Gastroesophageal sphincter (tissue), 4 donors: ENCODE results near the gene PAQR9. TPM values are rescaled to one million over a fixed set of nuclear protein-coding genes. Genes with fewer than 3 reads are reported as not detected.

Source experiments
- ATAC-seq: fragments of 150-250 bp; one replicate; pipeline ENCODE4 v1.9.1; 2016; ENCODE audit warnings: mild to moderate bottlenecking, moderate library complexity
- H3K27ac ChIP-seq, 4 donors: fragments of 200-600 bp; sonication (generic) in 3 of 4; 1 replicate in 3 of 4; 2 replicates in 1 of 4; pipeline ENCODE4 v1.5.1; 2016 to 2019
- H3K27me3 ChIP-seq: fragments of 200-600 bp; sonication (generic); one replicate; pipeline ENCODE4 v1.5.1; 2019
- H3K36me3 ChIP-seq, 2 donors: fragments of 200-600 bp; sonication (generic); one replicate each; pipeline ENCODE4 v1.5.1; 2019; ENCODE audit warnings: control low read depth in 1 of 2
- H3K4me1 ChIP-seq, 3 donors: fragments of 200-600 bp; sonication (generic); 1 replicate in 2 of 3; 2 replicates in 1 of 3; pipeline ENCODE4 v1.5.1; 2016 to 2019; ENCODE audit warnings: control low read depth in 2 of 3
- H3K4me3 ChIP-seq, 2 donors: fragments of 200-600 bp; sonication (generic); one replicate each; pipeline ENCODE4 v1.5.1; 2019; ENCODE audit warnings: mild to moderate bottlenecking in 1 of 2, moderate library complexity in 1 of 2
- H3K9me3 ChIP-seq, 3 donors: fragments of 200-600 bp; sonication (generic); one replicate each; pipeline ENCODE4 v1.5.1; 2017 to 2019; ENCODE audit warnings: control low read depth in 2 of 3
- EP300 ChIP-seq: sonication (generic); formaldehyde crosslinking; IDR thresholded peaks from one replicate; pipeline ENCODE4 v1.6.1; 2017; ENCODE audit warnings: antibody characterized with exemption, mild to moderate bottlenecking
- POLR2A ChIP-seq, 2 donors: fragments of 450-650 bp; IDR thresholded peaks; one replicate each; pipeline ENCODE4 v1.6.1; 2017; ENCODE audit warnings: antibody characterized with exemption in 2 of 2, mild to moderate bottlenecking in 2 of 2, moderate library complexity in 1 of 2
- POLR2AphosphoS5 ChIP-seq: sonication (generic); formaldehyde crosslinking; IDR thresholded peaks from one replicate; pipeline ENCODE4 v1.6.1; 2017; ENCODE audit warnings: antibody characterized with exemption
- WGBS, 2 donors: methylation state at CpG; one replicate each; pipeline ENCODE4 v1.1.5; 2018; ENCODE audit warnings: low coverage in 1 of 2; 5-methylcytosine and 5-hydroxymethylcytosine counted together
- total RNA-seq, 4 donors: library from RNA; depleted of rRNA; stranded (reverse); fragments of >200 nt; gene quantifications; one replicate each; pipeline ENCODE4 v1.1.0, GENCODE V29; 2016
- TF ChIP-seq, protein P1 (sequence below), 4 experiments: fragments of 200-600 bp in 2 of 4; fragments of 450-650 bp in 2 of 4; sonication (generic) in 1 of 4; IDR thresholded peaks; one replicate each; pipeline ENCODE4 v1.5.1; 2017 to 2019; ENCODE audit warnings: antibody characterized with exemption in 4 of 4, mild to moderate bottlenecking in 2 of 4, moderate library complexity in 2 of 4

Gene PAQR9
- total RNA-seq, 4 donors from 2014 or later: not detected

DNA sequence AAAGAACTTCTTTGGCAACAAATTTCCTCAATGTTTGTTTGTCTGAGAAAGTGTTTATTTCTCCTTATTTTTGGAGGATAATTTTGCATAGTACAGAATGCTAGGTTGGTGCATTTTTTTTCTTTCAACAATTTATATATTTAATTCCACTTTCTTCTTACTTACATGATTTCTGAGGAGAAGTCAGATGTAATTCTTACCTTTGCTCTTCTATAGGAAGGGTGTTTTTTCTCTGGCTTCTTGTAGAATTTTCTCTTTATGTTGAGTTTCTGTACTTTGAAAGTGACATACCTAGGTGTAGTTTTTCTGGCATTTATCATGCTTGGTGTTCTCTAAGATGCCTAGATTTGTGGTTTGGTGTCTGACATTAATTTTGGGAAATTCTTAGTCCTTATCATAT lies 39.8 kb downstream of the PAQR9 start:
- peaks cover 0 to 5% (median 0%) of the 10 kb centered on the region in 3 donors for H3K9me3 ChIP-seq
- TF ChIP-seq, protein P1, sequence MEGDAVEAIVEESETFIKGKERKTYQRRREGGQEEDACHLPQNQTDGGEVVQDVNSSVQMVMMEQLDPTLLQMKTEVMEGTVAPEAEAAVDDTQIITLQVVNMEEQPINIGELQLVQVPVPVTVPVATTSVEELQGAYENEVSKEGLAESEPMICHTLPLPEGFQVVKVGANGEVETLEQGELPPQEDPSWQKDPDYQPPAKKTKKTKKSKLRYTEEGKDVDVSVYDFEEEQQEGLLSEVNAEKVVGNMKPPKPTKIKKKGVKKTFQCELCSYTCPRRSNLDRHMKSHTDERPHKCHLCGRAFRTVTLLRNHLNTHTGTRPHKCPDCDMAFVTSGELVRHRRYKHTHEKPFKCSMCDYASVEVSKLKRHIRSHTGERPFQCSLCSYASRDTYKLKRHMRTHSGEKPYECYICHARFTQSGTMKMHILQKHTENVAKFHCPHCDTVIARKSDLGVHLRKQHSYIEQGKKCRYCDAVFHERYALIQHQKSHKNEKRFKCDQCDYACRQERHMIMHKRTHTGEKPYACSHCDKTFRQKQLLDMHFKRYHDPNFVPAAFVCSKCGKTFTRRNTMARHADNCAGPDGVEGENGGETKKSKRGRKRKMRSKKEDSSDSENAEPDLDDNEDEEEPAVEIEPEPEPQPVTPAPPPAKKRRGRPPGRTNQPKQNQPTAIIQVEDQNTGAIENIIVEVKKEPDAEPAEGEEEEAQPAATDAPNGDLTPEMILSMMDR (IDR thresholded peaks at IDR 0.05): no peak
- no peak for TF ChIP-seq POLR2AphosphoS5
- no peak for TF ChIP-seq POLR2A (IDR thresholded peaks at IDR 0.05)
- no peak for TF ChIP-seq EP300
- no peak for ATAC-seq
- H3K36me3 ChIP-seq: no peaks in the 10 kb centered on the region
- peaks cover 12% of the 10 kb centered on the region for H3K27me3 ChIP-seq
- no peak overlapping the region for H3K27ac ChIP-seq
- no peak overlapping the region for H3K4me3 ChIP-seq
- H3K4me1 ChIP-seq: no peaks in the 10 kb centered on the region

DNA sequence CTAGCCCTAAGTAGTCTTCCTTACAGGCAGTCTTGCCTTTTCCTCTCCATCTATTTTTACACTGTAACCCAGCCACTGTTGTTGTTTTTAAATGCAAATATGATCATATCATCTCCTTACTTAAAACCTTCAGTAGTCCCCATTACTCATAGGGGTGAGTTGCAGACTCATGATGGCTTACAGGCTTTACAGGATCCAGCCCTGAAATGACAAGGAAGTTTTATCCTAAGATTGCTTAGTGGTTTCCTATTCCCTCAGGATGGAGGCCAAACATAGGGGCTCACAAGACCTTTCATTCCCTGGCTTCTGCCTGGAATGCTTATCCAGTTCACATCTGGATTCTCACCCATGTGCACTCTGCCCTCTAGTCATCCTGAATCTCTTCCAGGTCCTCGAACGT lies 46.9 kb downstream of the PAQR9 start:
- TF ChIP-seq EP300: no peak
- TF ChIP-seq POLR2A (IDR thresholded peaks at IDR 0.05): no peak
- TF ChIP-seq POLR2AphosphoS5: no peak
- TF ChIP-seq, protein P1 (IDR thresholded peaks at IDR 0.05): no peak
- WGBS, 2 donors: 42 to 60% methylated on average over 2 of the region's 2 CpGs
- no peaks in the 10 kb centered on the region for H3K27me3 ChIP-seq
- no peaks in the 10 kb centered on the region for H3K36me3 ChIP-seq
- no peaks in the 10 kb centered on the region for H3K9me3 ChIP-seq
- H3K4me1 ChIP-seq: peaks cover 5 to 18% (median 13%) of the 10 kb centered on the region in 3 donors
- no peak overlapping the region for H3K27ac ChIP-seq
- ATAC-seq: no peak
- no peak overlapping the region for H3K4me3 ChIP-seq

DNA sequence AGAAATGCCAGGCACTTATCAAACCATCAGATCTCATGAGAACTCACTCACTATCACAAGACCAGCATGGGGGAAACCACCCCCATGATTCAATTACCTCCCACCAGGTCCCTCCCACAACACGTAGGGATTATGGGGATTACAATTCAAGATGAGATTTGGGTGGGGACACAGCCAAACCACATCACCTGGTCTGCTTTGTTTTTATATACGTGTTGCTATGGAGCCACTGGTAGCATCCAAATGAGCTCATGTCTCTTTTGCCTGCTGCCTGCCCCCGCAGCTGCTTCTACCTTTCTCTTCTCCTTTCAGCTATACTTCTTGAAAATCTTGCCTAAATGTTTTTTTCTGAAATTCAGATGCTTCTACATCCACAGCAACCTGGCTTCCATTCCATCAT lies 47.8 kb downstream of the PAQR9 start:
- H3K27ac ChIP-seq: no peak overlapping the region
- no peaks in the 10 kb centered on the region for H3K36me3 ChIP-seq
- H3K27me3 ChIP-seq: no peaks in the 10 kb centered on the region
- H3K4me3 ChIP-seq: no peak overlapping the region
- H3K4me1 ChIP-seq: peaks cover 5 to 23% (median 17%) of the 10 kb centered on the region in 3 donors
- TF ChIP-seq POLR2A (IDR thresholded peaks at IDR 0.05): no peak
- TF ChIP-seq EP300: no peak
- TF ChIP-seq, protein P1 (IDR thresholded peaks at IDR 0.05): no peak
- no peak for TF ChIP-seq POLR2AphosphoS5
- no peak for ATAC-seq
- H3K9me3 ChIP-seq: no peaks in the 10 kb centered on the region
- 94% methylated on average over 3 of the region's 3 CpGs; no CpG with 5 or more reads in 1 of the 2 donors for WGBS, 2 donors

DNA sequence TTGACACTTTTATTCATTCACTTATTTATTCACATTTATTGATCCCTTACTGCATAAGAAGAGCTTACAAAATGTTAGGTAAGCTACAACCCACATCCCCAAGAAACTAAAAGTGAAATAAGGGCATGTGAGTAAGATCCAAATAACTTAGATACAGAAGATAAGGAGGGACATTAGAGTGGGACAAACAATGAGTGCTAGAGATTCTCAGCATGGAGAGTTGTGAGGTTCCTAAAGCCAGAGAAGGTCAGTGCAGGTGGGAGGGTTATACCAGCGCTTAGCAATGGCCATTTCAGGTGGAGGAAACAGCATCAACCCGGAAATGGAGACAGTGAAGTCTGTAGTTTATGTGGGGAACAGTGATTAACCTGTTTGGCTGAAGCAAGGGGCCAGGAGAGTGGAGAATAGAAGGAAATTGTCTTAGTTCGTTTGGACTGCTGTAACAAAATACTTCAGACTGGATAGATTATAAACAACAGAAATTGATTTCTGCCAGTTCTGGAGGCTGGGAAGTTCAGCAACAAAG lies 49.1 kb downstream of the PAQR9 start:
- Histone ChIP-seq H3K9me3 (no peaks in the 10 kb centered on the region), H3K4me3 (no peak overlapping the region), H3K4me1 (peaks cover 5 to 23% (median 17%) of the 10 kb centered on the region in 3 donors), H3K36me3 (no peaks in the 10 kb centered on the region), H3K27me3 (no peaks in the 10 kb centered on the region), H3K27ac (no peak overlapping the region)
- no peak for TF ChIP-seq POLR2AphosphoS5
- TF ChIP-seq, protein P1 (IDR thresholded peaks at IDR 0.05): no peak
- TF ChIP-seq POLR2A (IDR thresholded peaks at IDR 0.05): no peak
- TF ChIP-seq EP300: no peak
- WGBS, 2 donors: 48 to 51% methylated on average over 3 of the region's 3 CpGs
- no peak for ATAC-seq

DNA sequence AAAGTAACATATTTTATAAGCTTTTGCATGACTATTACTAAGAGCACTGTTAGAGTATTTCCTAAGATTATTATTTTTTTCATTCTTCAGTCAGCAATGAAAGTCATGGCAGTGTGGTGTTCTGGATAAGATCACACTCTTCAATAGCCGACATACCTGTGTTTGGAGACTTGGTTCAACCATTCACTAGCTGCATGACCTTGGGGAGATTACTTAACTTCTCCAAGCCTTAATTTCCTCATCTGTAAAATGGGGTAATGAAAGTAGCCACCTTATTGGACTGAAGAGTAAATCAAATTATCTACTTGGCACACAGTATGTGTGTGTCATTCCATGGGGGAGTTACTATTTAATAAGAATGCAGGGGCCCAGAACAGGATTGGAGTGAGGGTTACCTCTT lies 50.0 kb downstream of the PAQR9 start:
- no peak for ATAC-seq
- H3K27ac ChIP-seq: peak overlapping the region in 3 of 4 donors; percentile 11 to 68 (median 38)
- TF ChIP-seq POLR2AphosphoS5 (no peak), POLR2A (IDR thresholded peaks at IDR 0.05) (no peak), EP300 (no peak)
- TF ChIP-seq, protein P1 (IDR thresholded peaks at IDR 0.05): no peak
- H3K4me3 ChIP-seq: no peak overlapping the region
- no peaks in the 10 kb centered on the region for H3K27me3 ChIP-seq
- no peaks in the 10 kb centered on the region for H3K36me3 ChIP-seq
- H3K9me3 ChIP-seq: no peaks in the 10 kb centered on the region
- peaks cover 5 to 23% (median 17%) of the 10 kb centered on the region in 3 donors for H3K4me1 ChIP-seq
- WGBS, 2 donors: 25 to 30% methylated on average over 1 of the region's 1 CpG
